K562 (cell line): ENCODE data around the gene DUOX2.

Experiments
- ATF7 ChIP-seq: fragments of 450-650 bp; IDR thresholded peaks from 2 replicates; pipeline ENCODE4 v1.7.1; 2014; ENCODE audit warnings: mild to moderate bottlenecking, moderate library complexity
- CTBP1 ChIP-seq: fragments of 450-650 bp; IDR thresholded peaks from 2 replicates; pipeline ENCODE4 v1.6.1; 2016; ENCODE audit warnings: borderline replicate concordance
- E2F5 ChIP-seq: sonication (generic); formaldehyde crosslinking; IDR thresholded peaks from 2 replicates; pipeline ENCODE4 v1.8.0; 2022; ENCODE audit warnings: mild to moderate bottlenecking, missing genetic modification reagents
- HEY1 ChIP-seq: fragments of 250-450 bp; sonication (Bioruptor Pico); IDR thresholded peaks from 2 replicates; pipeline ENCODE4 v1.5.0; 2020; ENCODE audit warnings: mild to moderate bottlenecking, moderate library complexity, borderline replicate concordance
- MYC ChIP-seq, 2 experiments: fragments of 250-450 bp in 1 of 2; sonication (Bioruptor Pico) in 1 of 2; IDR thresholded peaks; 2 replicates each; pipeline versions ENCODE4 v1.5.1 to v1.6.1; 2012 to 2021; ENCODE audit warnings: low read depth in 2 of 2, borderline replicate concordance in 1 of 2, improper control_type of control experiment in 1 of 2, low read length in 1 of 2, mild to moderate bottlenecking in 1 of 2, moderate library complexity in 1 of 2
- POLR2AphosphoS2 ChIP-seq: IDR thresholded peaks from 2 replicates; pipeline ENCODE4 v1.6.1; 2012; ENCODE audit warnings: low read length, improper control_type of control experiment
- SIN3A ChIP-seq, 2 experiments: fragments of 150-350 bp in 1 of 2; IDR thresholded peaks; 2 replicates each; pipeline ENCODE4 v1.6.1; 2011 to 2016; ENCODE audit warnings: borderline replicate concordance in 2 of 2, low read depth in 2 of 2, low read length in 2 of 2, mild to moderate bottlenecking in 2 of 2, moderate library complexity in 2 of 2; ENCODE audit not compliant: control insufficient read depth in 1 of 2
- SP2 ChIP-seq: IDR thresholded peaks from 2 replicates; pipeline ENCODE4 v1.6.1; 2011; ENCODE audit warnings: mild to moderate bottlenecking, low read depth, low read length, moderate library complexity; ENCODE audit not compliant: poor library complexity, severe bottlenecking; ENCODE audit errors: extremely low read depth
- ZFP36 ChIP-seq: fragments of 150-350 bp; IDR thresholded peaks from 2 replicates; pipeline ENCODE4 v1.6.1; 2018; ENCODE audit warnings: low read length, low read depth; ENCODE audit not compliant: partially characterized antibody
- ZFPM2 ChIP-seq: fragments of 250-450 bp; sonication (Bioruptor Pico); IDR thresholded peaks from 2 replicates; pipeline ENCODE4 v1.5.1; 2022; ENCODE audit warnings: mild to moderate bottlenecking
- ZNF785 ChIP-seq: fragments of 250-450 bp; sonication (Bioruptor Pico); IDR thresholded peaks from 2 replicates; pipeline ENCODE4 v1.4.0; 2020; ENCODE audit warnings: mild to moderate bottlenecking
- TF ChIP-seq, protein P1 (sequence below), 3 experiments: IDR thresholded peaks in 2 of 3; conservative IDR thresholded peaks in 1 of 3; 2 replicates each; pipeline ENCODE4 v1.5.1; 2011 to 2012; ENCODE audit warnings: low read length in 3 of 3, mild to moderate bottlenecking in 3 of 3, control low read depth in 2 of 3, improper control_type of control experiment in 1 of 3, inconsistent platforms in 1 of 3, low read depth in 1 of 3, mixed read lengths in 1 of 3, moderate library complexity in 1 of 3; ENCODE audit not compliant: insufficient read depth in 2 of 3
- TF ChIP-seq, protein P2 (sequence below): fragments of 450-650 bp; formaldehyde crosslinking; IDR thresholded peaks from 2 replicates; pipeline ENCODE4 v1.4.0; 2020; ENCODE audit warnings: mild to moderate bottlenecking, moderate library complexity
- TF ChIP-seq, protein P3 (sequence below): fragments of 450-650 bp; IDR thresholded peaks from 2 replicates; pipeline ENCODE4 v1.7.1; 2018; ENCODE audit warnings: mild to moderate bottlenecking, low read depth; ENCODE audit not compliant: partially characterized antibody

DNA sequence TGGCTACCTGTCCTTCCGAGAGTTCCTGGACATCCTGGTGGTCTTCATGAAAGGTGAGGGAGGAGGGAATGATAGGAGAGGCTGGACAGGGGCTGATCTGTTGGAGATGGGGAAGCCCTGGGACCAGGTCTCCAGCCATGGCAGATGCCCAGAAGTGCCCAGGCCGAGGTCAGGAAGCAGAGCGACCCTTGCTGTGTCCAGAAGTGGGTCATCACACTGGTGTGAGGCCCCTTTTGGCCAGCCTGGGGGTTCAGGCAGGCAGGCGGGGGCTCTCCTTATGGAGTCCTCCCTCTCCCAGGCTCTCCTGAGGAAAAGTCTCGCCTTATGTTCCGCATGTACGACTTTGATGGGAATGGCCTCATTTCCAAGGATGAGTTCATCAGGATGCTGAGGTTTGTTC, 33.6 kb upstream of the DUOX2 start:
- TF ChIP-seq CTBP1 = no peak
- TF ChIP-seq, protein P1, sequence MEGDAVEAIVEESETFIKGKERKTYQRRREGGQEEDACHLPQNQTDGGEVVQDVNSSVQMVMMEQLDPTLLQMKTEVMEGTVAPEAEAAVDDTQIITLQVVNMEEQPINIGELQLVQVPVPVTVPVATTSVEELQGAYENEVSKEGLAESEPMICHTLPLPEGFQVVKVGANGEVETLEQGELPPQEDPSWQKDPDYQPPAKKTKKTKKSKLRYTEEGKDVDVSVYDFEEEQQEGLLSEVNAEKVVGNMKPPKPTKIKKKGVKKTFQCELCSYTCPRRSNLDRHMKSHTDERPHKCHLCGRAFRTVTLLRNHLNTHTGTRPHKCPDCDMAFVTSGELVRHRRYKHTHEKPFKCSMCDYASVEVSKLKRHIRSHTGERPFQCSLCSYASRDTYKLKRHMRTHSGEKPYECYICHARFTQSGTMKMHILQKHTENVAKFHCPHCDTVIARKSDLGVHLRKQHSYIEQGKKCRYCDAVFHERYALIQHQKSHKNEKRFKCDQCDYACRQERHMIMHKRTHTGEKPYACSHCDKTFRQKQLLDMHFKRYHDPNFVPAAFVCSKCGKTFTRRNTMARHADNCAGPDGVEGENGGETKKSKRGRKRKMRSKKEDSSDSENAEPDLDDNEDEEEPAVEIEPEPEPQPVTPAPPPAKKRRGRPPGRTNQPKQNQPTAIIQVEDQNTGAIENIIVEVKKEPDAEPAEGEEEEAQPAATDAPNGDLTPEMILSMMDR (IDR thresholded peaks at IDR 0.05 in 2 of 3, conservative IDR thresholded peaks at IDR 0.05 in 1 of 3; ENCODE audit: insufficient read depth in 2 of 3, low read depth in 1 of 3, low read length in 3 of 3) = no peak
- TF ChIP-seq POLR2AphosphoS2 = no peak
- no peak for TF ChIP-seq SIN3A (IDR thresholded peaks at IDR 0.05; ENCODE audit: borderline replicate concordance in 2 of 2, control insufficient read depth in 1 of 2, low read depth in 2 of 2, low read length in 2 of 2)
- no peak for TF ChIP-seq HEY1
- TF ChIP-seq ZNF785 (CRISPR knock-in tag) = no peak
- TF ChIP-seq ZFPM2 (CRISPR knock-in tag) = no peak
- TF ChIP-seq MYC (IDR thresholded peaks at IDR 0.05; ENCODE audit: low read depth, low read length) = no peak
- TF ChIP-seq MYC (CRISPR knock-in tag; IDR thresholded peaks at IDR 0.05; ENCODE audit: borderline replicate concordance, low read depth) = no peak
- TF ChIP-seq, protein P2, sequence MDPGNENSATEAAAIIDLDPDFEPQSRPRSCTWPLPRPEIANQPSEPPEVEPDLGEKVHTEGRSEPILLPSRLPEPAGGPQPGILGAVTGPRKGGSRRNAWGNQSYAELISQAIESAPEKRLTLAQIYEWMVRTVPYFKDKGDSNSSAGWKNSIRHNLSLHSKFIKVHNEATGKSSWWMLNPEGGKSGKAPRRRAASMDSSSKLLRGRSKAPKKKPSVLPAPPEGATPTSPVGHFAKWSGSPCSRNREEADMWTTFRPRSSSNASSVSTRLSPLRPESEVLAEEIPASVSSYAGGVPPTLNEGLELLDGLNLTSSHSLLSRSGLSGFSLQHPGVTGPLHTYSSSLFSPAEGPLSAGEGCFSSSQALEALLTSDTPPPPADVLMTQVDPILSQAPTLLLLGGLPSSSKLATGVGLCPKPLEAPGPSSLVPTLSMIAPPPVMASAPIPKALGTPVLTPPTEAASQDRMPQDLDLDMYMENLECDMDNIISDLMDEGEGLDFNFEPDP (CRISPR knock-in tag) = no peak
- no peak for TF ChIP-seq E2F5 (CRISPR knock-in tag)
- TF ChIP-seq ZFP36 = no peak
- TF ChIP-seq ATF7 = no peak
- TF ChIP-seq, protein P3, sequence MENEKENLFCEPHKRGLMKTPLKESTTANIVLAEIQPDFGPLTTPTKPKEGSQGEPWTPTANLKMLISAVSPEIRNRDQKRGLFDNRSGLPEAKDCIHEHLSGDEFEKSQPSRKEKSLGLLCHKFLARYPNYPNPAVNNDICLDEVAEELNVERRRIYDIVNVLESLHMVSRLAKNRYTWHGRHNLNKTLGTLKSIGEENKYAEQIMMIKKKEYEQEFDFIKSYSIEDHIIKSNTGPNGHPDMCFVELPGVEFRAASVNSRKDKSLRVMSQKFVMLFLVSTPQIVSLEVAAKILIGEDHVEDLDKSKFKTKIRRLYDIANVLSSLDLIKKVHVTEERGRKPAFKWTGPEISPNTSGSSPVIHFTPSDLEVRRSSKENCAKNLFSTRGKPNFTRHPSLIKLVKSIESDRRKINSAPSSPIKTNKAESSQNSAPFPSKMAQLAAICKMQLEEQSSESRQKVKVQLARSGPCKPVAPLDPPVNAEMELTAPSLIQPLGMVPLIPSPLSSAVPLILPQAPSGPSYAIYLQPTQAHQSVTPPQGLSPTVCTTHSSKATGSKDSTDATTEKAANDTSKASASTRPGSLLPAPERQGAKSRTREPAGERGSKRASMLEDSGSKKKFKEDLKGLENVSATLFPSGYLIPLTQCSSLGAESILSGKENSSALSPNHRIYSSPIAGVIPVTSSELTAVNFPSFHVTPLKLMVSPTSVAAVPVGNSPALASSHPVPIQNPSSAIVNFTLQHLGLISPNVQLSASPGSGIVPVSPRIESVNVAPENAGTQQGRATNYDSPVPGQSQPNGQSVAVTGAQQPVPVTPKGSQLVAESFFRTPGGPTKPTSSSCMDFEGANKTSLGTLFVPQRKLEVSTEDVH = no peak
- TF ChIP-seq SP2 = no peak
